GM19099 (cell line): ENCODE results near the gene PACSIN1.

Source experiments
- POLR2A ChIP-seq: IDR thresholded peaks from 3 replicates; pipeline ENCODE4 v1.6.1; 2011; ENCODE audit warnings: low read depth; ENCODE audit not compliant: insufficient read length; ENCODE audit errors: extremely low read depth

PACSIN1 gene

GRCh38 chr6:34562350-34562749 is 96.5 kb downstream of the PACSIN1 start:
- no peak for TF ChIP-seq POLR2A

GRCh38 chr6:34562861-34563512 is 97.1 kb downstream of the PACSIN1 start:
- no peak for TF ChIP-seq POLR2A

GRCh38 chr6:34563513-34563870 is 97.6 kb downstream of the PACSIN1 start:
- no peak for TF ChIP-seq POLR2A

- no peak for TF ChIP-seq POLR2A
Measured at GRCh38 chr6:34564181-34564580, 98.3 kb downstream of the PACSIN1 start.

GRCh38 chr6:34565722-34566137 is 99.9 kb downstream of the PACSIN1 start:
- no peak for TF ChIP-seq POLR2A

- no peak for TF ChIP-seq POLR2A
Measured at GRCh38 chr6:34566830-34567546, 101.1 kb downstream of the PACSIN1 start.

GRCh38 chr6:34568341-34569201 is 102.7 kb downstream of the PACSIN1 start:
- no peak for TF ChIP-seq POLR2A

GRCh38 chr6:34569361-34569973 is 103.6 kb downstream of the PACSIN1 start:
- TF ChIP-seq POLR2A = no peak

GRCh38 chr6:34570066-34570833 is 104.4 kb downstream of the PACSIN1 start:
- TF ChIP-seq POLR2A = no peak

- TF ChIP-seq POLR2A = no peak
Measured at GRCh38 chr6:34571388-34571787, 105.5 kb downstream of the PACSIN1 start.

GRCh38 chr6:34572021-34572420 is 106.1 kb downstream of the PACSIN1 start:
- TF ChIP-seq POLR2A = no peak

GRCh38 chr6:34572585-34572984 is 106.7 kb downstream of the PACSIN1 start:
- TF ChIP-seq POLR2A = no peak

GRCh38 chr6:34573567-34574183 is 107.8 kb downstream of the PACSIN1 start:
- no peak for TF ChIP-seq POLR2A
